Breast epithelium (tissue), 4 donors: Measurements from ENCODE around the gene PLCE1. TPM values are rescaled to one million over a fixed set of nuclear protein-coding genes. Genes with fewer than 3 reads are reported as not detected.

Experiments used
- DNase-seq, 2 donors: peaks; one replicate each; pipeline ENCODE4 v3.0.0-alpha.2; 2019; ENCODE audit warnings: low spot score in 2 of 2
- H3K27ac ChIP-seq, 2 donors: fragments of 200-600 bp; sonication (generic) in 1 of 2; one replicate each; pipeline ENCODE4 v1.5.1; 2016 to 2019; ENCODE audit warnings: mild to moderate bottlenecking in 1 of 2
- H3K27me3 ChIP-seq, 2 donors: fragments of 200-600 bp; sonication (generic) in 1 of 2; one replicate each; pipeline versions ENCODE4 v1.5.1 to v1.6.0; 2017 to 2019; ENCODE audit warnings: control low read depth in 1 of 2, mild to moderate bottlenecking in 1 of 2
- H3K36me3 ChIP-seq: fragments of 200-600 bp; one replicate; pipeline ENCODE4 v1.5.1; 2019
- H3K4me1 ChIP-seq, 2 donors: fragments of 200-600 bp; sonication (generic); one replicate each; pipeline ENCODE4 v1.5.1; 2016 to 2019; ENCODE audit warnings: control low read depth in 1 of 2
- H3K4me3 ChIP-seq, 3 donors: fragments of 200-600 bp; sonication (generic); 1 replicate in 2 of 3; 2 replicates in 1 of 3; pipeline ENCODE4 v1.5.1; 2016 to 2019; ENCODE audit warnings: mild to moderate bottlenecking in 3 of 3, moderate library complexity in 2 of 3
- H3K9me3 ChIP-seq, 2 donors: fragments of 200-600 bp; sonication (generic) in 1 of 2; one replicate each; pipeline ENCODE4 v1.5.1; 2016 to 2019; ENCODE audit warnings: control low read depth in 1 of 2
- POLR2A ChIP-seq: fragments of 450-650 bp; IDR thresholded peaks from one replicate; pipeline ENCODE4 v1.6.1; 2016; ENCODE audit warnings: antibody characterized with exemption, mild to moderate bottlenecking, moderate library complexity
- POLR2AphosphoS5 ChIP-seq, 3 donors: sonication (generic); formaldehyde crosslinking; IDR thresholded peaks; one replicate each; pipeline ENCODE4 v1.6.1; 2017; ENCODE audit warnings: antibody characterized with exemption in 3 of 3
- intact Hi-C: fragments of 100-400 bp; cut with DNase I; formaldehyde crosslinking; loops from one replicate; pipeline ENCODE4 v1.15.1; 2023; ENCODE audit warnings: low total_unique reads
- total RNA-seq, 3 donors: library from RNA; depleted of rRNA; stranded (reverse); fragments of >200 nt; gene quantifications; one replicate each; pipeline ENCODE4 v1.1.0, GENCODE V29; 2016
- TF ChIP-seq, protein P1 (sequence below), 3 donors: fragments of 450-650 bp; IDR thresholded peaks; one replicate each; pipeline ENCODE4 v1.5.1; 2016 to 2017; ENCODE audit warnings: antibody characterized with exemption in 3 of 3, mild to moderate bottlenecking in 3 of 3, moderate library complexity in 3 of 3

The PLCE1 gene
- total RNA-seq, 3 donors from 2014 or later = 6.2 to 14.1 (median 7.0) TPM

DNA sequence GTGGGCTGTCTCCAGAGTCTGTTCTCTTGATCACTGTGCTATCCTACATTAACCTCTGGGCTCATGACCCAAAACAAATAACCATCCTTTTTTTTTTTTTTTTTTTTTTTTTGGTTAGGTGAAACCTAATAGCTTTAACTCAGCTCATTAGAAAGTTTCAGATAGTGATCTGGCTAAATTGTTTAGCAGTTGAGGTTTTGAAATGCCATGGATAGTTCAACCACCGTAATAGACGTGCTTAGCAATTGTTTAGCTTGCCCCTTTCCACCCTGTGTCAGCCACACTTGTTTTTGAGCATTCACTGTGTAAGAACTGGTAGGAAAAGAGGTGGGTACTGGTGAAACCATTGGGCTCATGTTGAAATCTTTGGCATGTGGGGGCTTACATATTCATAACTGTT is 3.8 kb downstream of the PLCE1 start:
- no peak for DNase-seq
- H3K36me3 ChIP-seq = no peaks in the 10 kb centered on the region
- no peaks in the 10 kb centered on the region for H3K9me3 ChIP-seq
- peaks cover 0 to 1% of the 10 kb centered on the region in 2 donors for H3K4me1 ChIP-seq
- H3K27ac ChIP-seq = no peak overlapping the region
- H3K27me3 ChIP-seq = no peaks in the 10 kb centered on the region
- intact Hi-C loops = no loop called here
- H3K4me3 ChIP-seq = no peak overlapping the region
- no peak for TF ChIP-seq POLR2A
- TF ChIP-seq POLR2AphosphoS5 (IDR thresholded peaks at IDR 0.05) = no peak
- TF ChIP-seq, protein P1, sequence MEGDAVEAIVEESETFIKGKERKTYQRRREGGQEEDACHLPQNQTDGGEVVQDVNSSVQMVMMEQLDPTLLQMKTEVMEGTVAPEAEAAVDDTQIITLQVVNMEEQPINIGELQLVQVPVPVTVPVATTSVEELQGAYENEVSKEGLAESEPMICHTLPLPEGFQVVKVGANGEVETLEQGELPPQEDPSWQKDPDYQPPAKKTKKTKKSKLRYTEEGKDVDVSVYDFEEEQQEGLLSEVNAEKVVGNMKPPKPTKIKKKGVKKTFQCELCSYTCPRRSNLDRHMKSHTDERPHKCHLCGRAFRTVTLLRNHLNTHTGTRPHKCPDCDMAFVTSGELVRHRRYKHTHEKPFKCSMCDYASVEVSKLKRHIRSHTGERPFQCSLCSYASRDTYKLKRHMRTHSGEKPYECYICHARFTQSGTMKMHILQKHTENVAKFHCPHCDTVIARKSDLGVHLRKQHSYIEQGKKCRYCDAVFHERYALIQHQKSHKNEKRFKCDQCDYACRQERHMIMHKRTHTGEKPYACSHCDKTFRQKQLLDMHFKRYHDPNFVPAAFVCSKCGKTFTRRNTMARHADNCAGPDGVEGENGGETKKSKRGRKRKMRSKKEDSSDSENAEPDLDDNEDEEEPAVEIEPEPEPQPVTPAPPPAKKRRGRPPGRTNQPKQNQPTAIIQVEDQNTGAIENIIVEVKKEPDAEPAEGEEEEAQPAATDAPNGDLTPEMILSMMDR (IDR thresholded peaks at IDR 0.05) = no peak

DNA sequence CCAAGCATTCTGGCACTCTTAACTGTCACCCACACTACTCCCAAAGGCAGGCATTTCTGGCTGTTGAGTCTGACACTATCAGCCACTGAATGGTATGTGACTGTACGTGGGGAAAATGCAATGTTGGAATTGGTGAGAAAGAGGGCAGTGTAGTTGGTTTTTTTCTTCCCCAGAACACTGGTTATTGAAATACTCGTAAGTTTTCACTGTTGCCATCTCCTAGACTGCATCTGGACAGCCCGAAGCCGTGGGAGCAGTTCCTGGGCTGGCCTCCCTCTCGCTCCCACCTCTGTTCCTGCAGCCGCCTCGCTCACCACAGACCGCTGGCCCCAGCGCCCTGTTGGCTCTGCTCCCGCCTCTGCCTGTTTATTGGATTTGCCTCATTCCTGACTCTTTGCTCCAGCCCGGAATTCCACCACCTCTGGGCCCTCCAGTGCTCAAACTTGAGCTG is 5.7 kb downstream of the PLCE1 start:
- Histone ChIP-seq H3K27ac (peak overlapping the region; percentile 66 to 87), H3K27me3 (no peaks in the 10 kb centered on the region), H3K36me3 (no peaks in the 10 kb centered on the region), H3K4me3 (peak overlapping the region in 1 of 3 donors; percentile 35), H3K4me1 (no peaks in the 10 kb centered on the region), H3K9me3 (no peaks in the 10 kb centered on the region)
- TF ChIP-seq POLR2AphosphoS5 (IDR thresholded peaks at IDR 0.05) = peak in 1 of 3 donors; percentile 39
- TF ChIP-seq, protein P1 (IDR thresholded peaks at IDR 0.05) = no peak
- TF ChIP-seq POLR2A = no peak
- intact Hi-C loops = no loop called here
- DNase-seq = peak; percentile 60 to 85

DNA sequence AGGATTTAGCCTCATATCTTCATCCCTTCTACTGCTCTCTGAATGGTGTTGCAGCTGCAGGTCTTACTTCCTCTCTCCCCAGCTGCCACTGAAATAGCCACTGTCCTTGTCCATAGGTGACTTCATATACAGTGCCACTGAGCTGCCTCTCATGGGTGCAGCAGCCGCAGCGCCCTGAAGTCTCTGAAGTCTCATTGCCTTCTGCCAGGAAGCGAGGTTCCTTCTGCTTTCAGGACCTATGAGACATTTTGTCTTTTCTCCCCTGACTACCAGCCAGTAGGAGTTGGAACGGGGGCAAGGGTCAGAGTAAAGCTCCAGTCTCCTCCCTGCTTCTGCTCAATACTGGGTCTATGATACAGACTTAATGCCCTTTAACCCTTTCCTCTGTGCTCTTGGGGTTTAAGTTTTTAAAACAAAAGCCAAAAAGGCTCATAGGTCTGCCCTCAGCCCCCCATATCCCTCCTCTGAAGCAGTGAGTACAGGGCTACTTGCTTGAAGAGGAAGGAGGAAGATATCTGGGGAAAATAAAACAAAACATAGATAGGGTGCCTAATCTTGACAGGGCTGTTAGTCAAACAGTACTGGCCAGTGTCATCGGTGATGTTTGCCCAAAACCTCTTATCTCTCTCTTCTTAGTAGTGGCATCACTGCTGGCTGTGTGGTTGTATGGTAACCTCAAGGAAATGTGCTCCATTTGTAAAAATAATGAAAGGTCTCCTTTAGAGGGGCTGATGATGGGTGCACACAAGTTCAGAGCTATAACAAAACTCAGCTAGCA is 7.1 kb downstream of the PLCE1 start:
- intact Hi-C loops = no loop called here
- TF ChIP-seq POLR2A (no peak), POLR2AphosphoS5 (IDR thresholded peaks at IDR 0.05) (no peak)
- TF ChIP-seq, protein P1 (IDR thresholded peaks at IDR 0.05) = no peak
- H3K4me3 ChIP-seq = no peak overlapping the region
- no peaks in the 10 kb centered on the region for H3K4me1 ChIP-seq
- no peaks in the 10 kb centered on the region for H3K36me3 ChIP-seq
- no peak for DNase-seq
- no peaks in the 10 kb centered on the region for H3K9me3 ChIP-seq
- H3K27ac ChIP-seq = peak overlapping the region in 1 of 2 donors; percentile 8
- H3K27me3 ChIP-seq = no peaks in the 10 kb centered on the region

DNA sequence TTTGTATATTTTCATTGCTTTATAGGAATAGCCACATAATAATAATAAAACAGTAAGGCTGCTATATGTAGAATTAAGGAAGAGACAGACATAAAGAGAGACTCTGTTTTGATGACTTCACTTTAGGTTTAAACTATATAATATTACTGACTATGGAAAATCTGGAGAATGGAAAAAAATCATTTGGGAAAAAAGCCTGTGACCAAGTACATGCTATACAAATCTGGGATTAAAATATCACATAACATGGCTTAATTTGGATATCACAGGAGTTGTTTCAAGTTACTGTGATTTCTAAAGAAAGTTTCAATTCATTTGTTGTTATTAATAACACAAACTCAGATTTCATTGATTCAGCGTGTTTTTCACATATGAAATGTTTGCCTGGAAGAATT is 7.7 kb downstream of the PLCE1 start:
- Histone ChIP-seq H3K9me3 (no peaks in the 10 kb centered on the region), H3K4me3 (no peak overlapping the region), H3K27ac (no peak overlapping the region), H3K36me3 (no peaks in the 10 kb centered on the region), H3K27me3 (no peaks in the 10 kb centered on the region), H3K4me1 (no peaks in the 10 kb centered on the region)
- intact Hi-C loops = no loop called here
- DNase-seq = no peak
- TF ChIP-seq POLR2AphosphoS5 (IDR thresholded peaks at IDR 0.05) (no peak), POLR2A (no peak)
- TF ChIP-seq, protein P1 (IDR thresholded peaks at IDR 0.05) = no peak

DNA sequence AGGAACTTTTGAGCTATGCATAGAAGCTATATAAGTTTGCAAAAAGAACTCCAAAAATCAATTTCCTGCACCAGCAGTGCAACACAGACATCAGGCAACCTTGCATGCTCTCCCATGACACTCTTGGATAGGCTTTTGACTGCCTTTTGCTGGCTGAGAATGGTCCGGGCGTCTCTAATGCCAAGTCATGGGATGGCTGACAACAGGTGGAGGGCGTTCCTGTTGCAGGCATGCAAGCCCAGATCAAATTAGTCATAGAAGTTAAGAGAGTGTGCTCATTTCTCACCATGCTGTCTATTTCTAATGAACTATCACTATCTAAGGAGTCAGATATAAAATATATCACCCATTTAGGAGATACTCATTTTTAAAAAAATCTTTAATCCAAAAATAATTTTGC is 8.4 kb downstream of the PLCE1 start:
- Histone ChIP-seq H3K27me3 (no peaks in the 10 kb centered on the region), H3K36me3 (no peaks in the 10 kb centered on the region), H3K9me3 (no peaks in the 10 kb centered on the region), H3K27ac (no peak overlapping the region), H3K4me3 (no peak overlapping the region), H3K4me1 (no peaks in the 10 kb centered on the region)
- no peak for DNase-seq
- TF ChIP-seq POLR2A (no peak), POLR2AphosphoS5 (IDR thresholded peaks at IDR 0.05) (no peak)
- TF ChIP-seq, protein P1 (IDR thresholded peaks at IDR 0.05) = no peak
- intact Hi-C loops = no loop called here
